GM12891 (cell line): ENCODE measurements around the gene ACP1.

ENCODE experiments used
- POLR2A ChIP-seq: IDR thresholded peaks from 2 replicates; pipeline ENCODE4 v1.6.1; 2011; ENCODE audit warnings: low read depth, low read length, control low read depth
- POLR2AphosphoS5 ChIP-seq: IDR thresholded peaks from 2 replicates; pipeline ENCODE4 v1.6.1; 2011; ENCODE audit warnings: low read depth, low read length, control low read depth
- TAF1 ChIP-seq: IDR thresholded peaks from 2 replicates; pipeline ENCODE4 v1.6.1; 2011; ENCODE audit warnings: low read depth, low read length, control low read depth

- TF ChIP-seq POLR2AphosphoS5 (no peak), POLR2A (no peak), TAF1 (no peak)
Observed at GRCh38 chr2:270861-271260, 6.1 kb downstream of the ACP1 start.
